Endothelial cell of umbilical vein (primary cell): ENCODE results near the gene RMND5A. TPM values are rescaled to one million over a fixed set of nuclear protein-coding genes. Genes with fewer than 3 reads are reported as not detected.
A peak's percentile ranks its signal among the peaks of the same experiment; 100 is the strongest.

Source experiments
- BruUV-seq: library from RNA; stranded (reverse); fragments of 400-500 nt; replicated peaks from 2 replicates; lab custom pipeline; 2021; lab: Mats Ljungman, UMichigan
- CTCF ChIA-PET: fragments of 300-600, 350-600 bp; sonication (Branson Sonifier 250); formaldehyde crosslinking; loops from one replicate; lab custom pipeline; 2021; ENCODE audit warnings: antibody characterized with exemption, inconsistent platforms; lab: Charles Lee
- POLR2A ChIA-PET: fragments of 300-600, 350-600 bp; sonication (Branson Sonifier 250); formaldehyde crosslinking; loops from one replicate; lab custom pipeline; 2021; ENCODE audit warnings: antibody characterized with exemption, inconsistent platforms; lab: Charles Lee
- DNase-seq: peaks from one replicate; pipeline ENCODE4 v3.0.0-alpha.2; 2011; ENCODE audit warnings: low read depth, low spot score
- FAIRE-seq: peaks from 2 replicates; lab custom pipeline; 2011; peaks lifted over from hg19 to GRCh38; lab: Jason Lieb, UNC
- H2AFZ ChIP-seq: 2 replicates; pipeline ENCODE4 v1.6.0; 2012; ENCODE audit warnings: low read depth, low read length, control low read depth, inconsistent platforms
- H3K27ac ChIP-seq: 2 replicates; pipeline ENCODE4 v1.5.1; 2011; ENCODE audit warnings: low read depth, mild to moderate bottlenecking, control low read depth, low read length, moderate library complexity; ENCODE audit not compliant: insufficient read depth
- H3K27me3 ChIP-seq, 2 experiments: 2 replicates each; pipeline versions ENCODE4 v1.6.0 to v1.6.1; 2011; ENCODE audit warnings: low read length in 2 of 2, mixed read lengths in 1 of 2; ENCODE audit not compliant: control insufficient read depth in 2 of 2, insufficient read depth in 2 of 2
- H3K36me3 ChIP-seq, 2 experiments: 2 replicates in 1 of 2; 3 replicates in 1 of 2; pipeline ENCODE4 v1.5.1; 2011; ENCODE audit warnings: low read length in 2 of 2, mild to moderate bottlenecking in 1 of 2, moderate library complexity in 1 of 2; ENCODE audit not compliant: control insufficient read depth in 2 of 2, insufficient read depth in 2 of 2; ENCODE audit errors: extremely low read depth in 1 of 2
- H3K4me1 ChIP-seq: 3 replicates; pipeline ENCODE4 v1.5.1; 2011; ENCODE audit warnings: mild to moderate bottlenecking, low read length; ENCODE audit not compliant: control insufficient read depth, insufficient read depth; ENCODE audit errors: extremely low read depth
- H3K4me2 ChIP-seq: 2 replicates; pipeline ENCODE4 v1.6.1; 2011; ENCODE audit warnings: low read length, control low read depth, mixed read lengths; ENCODE audit not compliant: insufficient read depth
- H3K4me3 ChIP-seq, 3 experiments: fragments of 200-600 bp in 1 of 3; sonication (generic), shearing (Covaris generic) in 1 of 3; replicated peaks in 1 of 3; 2 replicates each; pipeline ENCODE4 v1.5.1; 2011 to 2016; ENCODE audit warnings: control low read depth in 3 of 3, low read length in 3 of 3, mild to moderate bottlenecking in 2 of 3, inconsistent platforms in 1 of 3, low read depth in 1 of 3, moderate library complexity in 1 of 3; ENCODE audit not compliant: insufficient read depth in 1 of 3
- H3K79me2 ChIP-seq: 2 replicates; pipeline ENCODE4 v1.6.0; 2012; ENCODE audit warnings: low read length, inconsistent platforms; ENCODE audit not compliant: control insufficient read depth, insufficient read depth
- H3K9ac ChIP-seq: replicated peaks from 2 replicates; pipeline ENCODE3; 2011; ENCODE audit warnings: low read length, control low read depth; ENCODE audit not compliant: insufficient read depth; ENCODE audit errors: extremely low read depth
- H3K9me1 ChIP-seq: replicated peaks from 3 replicates; pipeline ENCODE4 v1.6.0; 2011; ENCODE audit warnings: mild to moderate bottlenecking, low read length; ENCODE audit not compliant: control insufficient read depth, insufficient read depth; ENCODE audit errors: extremely low read depth
- H3K9me3 ChIP-seq: replicated peaks from 2 replicates; pipeline ENCODE4 v1.5.1; 2012; ENCODE audit warnings: low read length, inconsistent platforms; ENCODE audit not compliant: control insufficient read depth, insufficient read depth
- H4K20me1 ChIP-seq: replicated peaks from 2 replicates; pipeline ENCODE3; 2011; ENCODE audit warnings: mild to moderate bottlenecking, low read length; ENCODE audit not compliant: control insufficient read depth, insufficient read depth; ENCODE audit errors: extremely low read depth
- EZH2 ChIP-seq: IDR thresholded peaks from 2 replicates; pipeline ENCODE4 v1.6.1; 2012; ENCODE audit warnings: borderline replicate concordance, low read depth, mild to moderate bottlenecking, moderate library complexity, low read length, inconsistent platforms; ENCODE audit not compliant: severe bottlenecking
- FOS ChIP-seq: IDR thresholded peaks from 2 replicates; pipeline ENCODE4 v1.6.1; 2011; ENCODE audit warnings: mild to moderate bottlenecking, low read length, moderate library complexity, borderline replicate concordance; ENCODE audit not compliant: insufficient read depth
- GATA2 ChIP-seq: IDR thresholded peaks from 2 replicates; pipeline ENCODE4 v1.7.0; 2011; ENCODE audit warnings: low read depth, mild to moderate bottlenecking, moderate library complexity, mixed read lengths, low read length; ENCODE audit not compliant: insufficient read length, insufficient read depth
- JUN ChIP-seq: IDR thresholded peaks from 2 replicates; pipeline ENCODE4 v1.6.1; 2011; ENCODE audit warnings: borderline replicate concordance, low read depth; ENCODE audit not compliant: insufficient read length, insufficient read depth
- MYC ChIP-seq: IDR thresholded peaks from one replicate; pipeline ENCODE4 v1.6.1; 2011; ENCODE audit warnings: mild to moderate bottlenecking, low read depth, low read length
- POLR2A ChIP-seq: IDR thresholded peaks from 2 replicates; pipeline ENCODE4 v1.6.1; 2012; ENCODE audit warnings: low read depth, mild to moderate bottlenecking, control low read depth, low read length
- POLR2AphosphoS5 ChIP-seq: IDR thresholded peaks from 2 replicates; pipeline ENCODE4 v1.6.1; 2012; ENCODE audit warnings: low read depth, mild to moderate bottlenecking, control low read depth, low read length, moderate library complexity; ENCODE audit not compliant: insufficient read depth
- dilution Hi-C: fragments of 300-500 bp; cut with MboI; formaldehyde crosslinking; loops from one replicate; pipeline ENCODE4 v1.15.0; 2019; ENCODE audit warnings: low sequenced_read_pairs; ENCODE audit not compliant: extremely low pct_ligation_motif_present
- intact Hi-C: fragments of 100-400 bp; cut with micrococcal nuclease; formaldehyde crosslinking; loops from one replicate; pipeline ENCODE4 v1.10.0; 2022
- polyA plus RNA-seq, 4 experiments: library from polyadenylated mRNA; depleted of rRNA in 3 of 4; stranded (reverse) in 3 of 4; unstranded in 1 of 4; fragments of >200 nt; gene quantifications; 2 replicates each; pipeline versions ENCODE4 v1.2.1 to v1.2.3, GENCODE V29; 2011 to 2012; ENCODE audit warnings: missing spikeins in 1 of 4
- total RNA-seq: library from RNA; stranded (reverse); gene quantifications from 2 replicates; pipeline ENCODE4 v1.2.3, GENCODE V29; 2021
- TF ChIP-seq, protein P1 (sequence below): IDR thresholded peaks from 2 replicates; pipeline ENCODE4 v1.6.1; 2011; ENCODE audit not compliant: insufficient read depth, insufficient read length
- TF ChIP-seq, protein P2 (sequence below), 2 donors: IDR thresholded peaks; 1 replicate in 1 of 2; 2 replicates in 1 of 2; pipeline ENCODE4 v1.5.1; 2011; ENCODE audit warnings: low read length in 2 of 2, mild to moderate bottlenecking in 2 of 2, moderate library complexity in 2 of 2, control low read depth in 1 of 2, inconsistent platforms in 1 of 2, low read depth in 1 of 2; ENCODE audit not compliant: insufficient read depth in 1 of 2; ENCODE audit errors: extremely low read depth in 1 of 2

RMND5A gene
- total and polyA plus RNA-seq, 2 donors (not counting 3 experiments of a cell fraction or from before 2014, with no cell fraction given), result 10.8 to 21.5 TPM

DNA sequence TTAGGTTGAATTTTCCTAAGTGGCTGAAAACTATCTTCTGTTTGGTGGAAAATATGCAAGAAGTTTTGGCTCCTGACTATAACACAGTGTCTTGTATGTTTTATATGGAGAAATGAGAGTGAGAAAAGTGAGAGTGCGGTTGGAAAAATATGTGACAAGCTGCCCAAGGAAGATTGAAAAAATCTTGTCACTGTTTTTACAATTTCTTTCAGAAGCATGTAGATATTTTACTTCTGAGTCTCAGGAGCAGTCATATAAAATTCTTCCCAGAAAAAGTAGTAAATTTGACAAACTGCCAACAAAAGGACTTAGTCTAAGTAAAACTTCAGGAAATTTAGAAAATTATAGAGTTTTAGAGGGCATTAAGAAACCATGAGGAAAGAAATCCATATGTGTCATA is 19.4 kb upstream of the RMND5A start:
- CTCF ChIA-PET, result interaction anchor here (0.6 kb wide), 1 partner anchor 62 kb away, joined by 3 read pairs; no protein-coding TSS in a partner anchor
- dilution Hi-C loops, result no loop called here
- Histone ChIP-seq H3K4me2 (no peak overlapping the region), H4K20me1 (no peaks in the 10 kb centered on the region), H3K27ac (no peak overlapping the region), H3K4me3 (no peak overlapping the region), H3K79me2 (no peaks in the 10 kb centered on the region), H2AFZ (no peak overlapping the region), H3K4me1 (peaks cover 11% of the 10 kb centered on the region), H3K27me3 (no peaks in the 10 kb centered on the region), H3K9me1 (no peaks in the 10 kb centered on the region), H3K36me3 (no peaks in the 10 kb centered on the region), H3K9me3 (no peaks in the 10 kb centered on the region), H3K9ac (no peak overlapping the region)
- POLR2A ChIA-PET, result no interaction called here
- DNase-seq (no peak), FAIRE-seq (no peak)
- no TSS peak for BruUV-seq
- TF ChIP-seq, protein P1, sequence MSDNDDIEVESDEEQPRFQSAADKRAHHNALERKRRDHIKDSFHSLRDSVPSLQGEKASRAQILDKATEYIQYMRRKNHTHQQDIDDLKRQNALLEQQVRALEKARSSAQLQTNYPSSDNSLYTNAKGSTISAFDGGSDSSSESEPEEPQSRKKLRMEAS, result no peak
- TF ChIP-seq POLR2AphosphoS5 (no peak), JUN (no peak), FOS (no peak)
- intact Hi-C loops, result no loop called here

DNA sequence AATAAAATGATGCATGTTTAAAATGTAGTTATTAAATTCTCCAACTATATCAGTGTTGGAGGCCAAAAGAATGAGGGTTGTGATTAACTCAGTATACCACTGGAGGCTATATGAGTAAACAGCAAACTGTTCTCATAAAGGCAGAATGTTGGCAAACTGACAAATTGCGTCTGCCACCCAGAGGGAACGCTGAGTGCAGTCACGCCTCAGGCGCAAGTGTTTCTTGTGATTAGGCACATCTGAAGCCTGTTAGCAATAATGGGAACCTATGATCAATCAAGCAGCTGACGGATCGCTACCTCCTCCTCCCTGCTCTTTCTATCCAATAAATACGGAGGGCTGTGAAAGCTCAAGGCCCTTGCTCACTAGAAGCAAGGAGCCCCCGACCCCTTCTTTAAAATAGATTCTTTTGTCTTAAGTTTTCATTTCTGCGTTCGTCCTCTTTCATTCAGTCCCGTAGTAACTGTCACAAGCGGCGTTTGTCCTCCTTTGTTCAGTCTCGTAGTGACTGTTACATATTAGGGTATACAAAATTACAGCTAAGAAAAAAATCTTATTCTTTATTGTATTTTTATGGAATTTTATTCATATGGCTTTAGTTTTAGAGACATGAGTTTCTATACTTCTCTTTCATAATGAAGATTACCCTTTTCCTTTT is 16.3 kb upstream of the RMND5A start:
- BruUV-seq, result no TSS peak
- no peak overlapping the region for H3K4me3 ChIP-seq
- H3K79me2 ChIP-seq, result no peaks in the 10 kb centered on the region
- POLR2A ChIA-PET, result no interaction called here
- DNase-seq (no peak), FAIRE-seq (no peak)
- CTCF ChIA-PET, result interaction anchor here (1.0 kb wide), 1 partner anchor 30 kb away, joined by 3 read pairs; no protein-coding TSS in a partner anchor
- H3K4me1 ChIP-seq, result peaks cover 11% of the 10 kb centered on the region
- no peak for TF ChIP-seq FOS
- TF ChIP-seq POLR2A, result no peak
- TF ChIP-seq GATA2, result no peak
- TF ChIP-seq, protein P1, result no peak
- TF ChIP-seq, protein P2, sequence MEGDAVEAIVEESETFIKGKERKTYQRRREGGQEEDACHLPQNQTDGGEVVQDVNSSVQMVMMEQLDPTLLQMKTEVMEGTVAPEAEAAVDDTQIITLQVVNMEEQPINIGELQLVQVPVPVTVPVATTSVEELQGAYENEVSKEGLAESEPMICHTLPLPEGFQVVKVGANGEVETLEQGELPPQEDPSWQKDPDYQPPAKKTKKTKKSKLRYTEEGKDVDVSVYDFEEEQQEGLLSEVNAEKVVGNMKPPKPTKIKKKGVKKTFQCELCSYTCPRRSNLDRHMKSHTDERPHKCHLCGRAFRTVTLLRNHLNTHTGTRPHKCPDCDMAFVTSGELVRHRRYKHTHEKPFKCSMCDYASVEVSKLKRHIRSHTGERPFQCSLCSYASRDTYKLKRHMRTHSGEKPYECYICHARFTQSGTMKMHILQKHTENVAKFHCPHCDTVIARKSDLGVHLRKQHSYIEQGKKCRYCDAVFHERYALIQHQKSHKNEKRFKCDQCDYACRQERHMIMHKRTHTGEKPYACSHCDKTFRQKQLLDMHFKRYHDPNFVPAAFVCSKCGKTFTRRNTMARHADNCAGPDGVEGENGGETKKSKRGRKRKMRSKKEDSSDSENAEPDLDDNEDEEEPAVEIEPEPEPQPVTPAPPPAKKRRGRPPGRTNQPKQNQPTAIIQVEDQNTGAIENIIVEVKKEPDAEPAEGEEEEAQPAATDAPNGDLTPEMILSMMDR (IDR thresholded peaks at IDR 0.05; ENCODE audit: extremely low read depth in 1 of 2, insufficient read depth in 1 of 2, low read depth in 1 of 2, low read length in 2 of 2), result no peak
- no peak for TF ChIP-seq JUN
- no peak for TF ChIP-seq EZH2
- TF ChIP-seq MYC, result no peak
- TF ChIP-seq POLR2AphosphoS5, result no peak
- no peaks in the 10 kb centered on the region for H3K9me3 ChIP-seq
- intact Hi-C loops, result no loop called here
- no peaks in the 10 kb centered on the region for H4K20me1 ChIP-seq
- H3K9me1 ChIP-seq, result no peaks in the 10 kb centered on the region
- dilution Hi-C loops, result no loop called here
- H3K4me2 ChIP-seq, result peak overlapping the region; percentile 64
- H3K27me3 ChIP-seq, result no peaks in the 10 kb centered on the region
- H3K9ac ChIP-seq, result no peak overlapping the region
- H2AFZ ChIP-seq, result no peak overlapping the region
- no peaks in the 10 kb centered on the region for H3K36me3 ChIP-seq
- H3K27ac ChIP-seq, result no peak overlapping the region
